Left ventricle myocardium inferior (tissue), 1 donor: ENCODE results near the gene TMEM240. TPM values are rescaled to one million over a fixed set of nuclear protein-coding genes. Genes with fewer than 3 reads are reported as not detected.
A peak's percentile ranks its signal among the peaks of the same experiment; 100 is the strongest.
"Not testable (repeated sequence)": the region's sequence is repeated elsewhere in the genome, so short reads cannot be mapped to it uniquely, and the experiment has no call there.

Source experiments
- DNase-seq: peaks from one replicate; pipeline ENCODE4 v3.0.0-alpha.2; 2020
- H3K27ac ChIP-seq: fragments of 200-600 bp; replicated peaks from 2 replicates; pipeline ENCODE4 v1.8.0; 2021
- H3K27me3 ChIP-seq: fragments of 200-600 bp; 2 replicates; pipeline ENCODE4 v1.8.0; 2021; ENCODE audit warnings: low read depth
- H3K36me3 ChIP-seq: fragments of 200-600 bp; 2 replicates; pipeline ENCODE4 v1.8.0; 2021
- H3K4me1 ChIP-seq: fragments of 200-600 bp; 2 replicates; pipeline ENCODE4 v1.8.0; 2021
- H3K4me3 ChIP-seq: fragments of 200-600 bp; 2 replicates; pipeline ENCODE4 v1.8.0; 2021; ENCODE audit warnings: mild to moderate bottlenecking, moderate library complexity
- H3K9me3 ChIP-seq: fragments of 200-600 bp; replicated peaks from 2 replicates; pipeline ENCODE4 v1.8.0; 2021
- CTCF ChIP-seq: fragments of 200-600 bp; IDR thresholded peaks from 2 replicates; pipeline ENCODE4 v1.8.0; 2021; ENCODE audit warnings: antibody characterized with exemption, mild to moderate bottlenecking, borderline replicate concordance
- intact Hi-C: fragments of 100-400 bp; cut with micrococcal nuclease; formaldehyde crosslinking; loops from one replicate; pipeline ENCODE4 v1.11.0; 2022
- total RNA-seq: library from RNA; stranded (reverse); fragmentation: NEBNext Ultra II Directional; extraction: Animal tissue kit (Norgen Biotek cat#: 25700); gene quantifications from one replicate; pipeline ENCODE4 v1.2.1, GENCODE V29; 2021
- donor health status: DM: no; HTN: yes; CAD: no; lungs with severe emphysema.

Gene TMEM240
- total RNA-seq, 1 donor from 2014 or later, result 7.2 TPM

- Histone ChIP-seq H3K4me1 (no peaks in the 10 kb centered on the region), H3K4me3 (no peak overlapping the region), H3K9me3 (no peaks in the 10 kb centered on the region), H3K27ac (no peak overlapping the region), H3K27me3 (no peaks in the 10 kb centered on the region), H3K36me3 (peaks cover 61% of the 10 kb centered on the region)
- no peak for TF ChIP-seq CTCF
- no peak for DNase-seq
- intact Hi-C loops, result no loop called here
Observed at GRCh38 chr1:1521331-1521730, 19.1 kb downstream of the TMEM240 start.

- H3K4me3 ChIP-seq, H3K27me3 ChIP-seq, H3K27ac ChIP-seq, H3K4me1 ChIP-seq, DNase-seq, intact Hi-C loops, H3K9me3 ChIP-seq: not testable (repeated sequence)
- peaks cover 50% of the 10 kb centered on the region for H3K36me3 ChIP-seq
Observed at GRCh38 chr1:1519805-1520505, 20.5 kb downstream of the TMEM240 start.

- H3K9me3 ChIP-seq, H3K27me3 ChIP-seq, DNase-seq, H3K4me3 ChIP-seq, intact Hi-C loops, H3K4me1 ChIP-seq, H3K27ac ChIP-seq: not testable (repeated sequence)
- peaks cover 46% of the 10 kb centered on the region for H3K36me3 ChIP-seq
Observed at GRCh38 chr1:1518621-1519007, 21.8 kb downstream of the TMEM240 start.

- intact Hi-C loops, result no loop called here
- Histone ChIP-seq H3K4me3 (no peak overlapping the region), H3K9me3 (no peaks in the 10 kb centered on the region), H3K4me1 (peaks cover 3% of the 10 kb centered on the region), H3K27ac (no peak overlapping the region), H3K36me3 (peaks cover 42% of the 10 kb centered on the region), H3K27me3 (no peaks in the 10 kb centered on the region)
- TF ChIP-seq CTCF, result no peak
- DNase-seq, result no peak
Observed at GRCh38 chr1:1517973-1518620, 22.3 kb downstream of the TMEM240 start.

- H3K36me3 ChIP-seq, result peaks cover 33% of the 10 kb centered on the region
- DNase-seq, intact Hi-C loops, H3K27ac ChIP-seq, H3K4me3 ChIP-seq, H3K27me3 ChIP-seq, H3K9me3 ChIP-seq, H3K4me1 ChIP-seq: not testable (repeated sequence)
Observed at GRCh38 chr1:1516923-1517322, 23.5 kb downstream of the TMEM240 start.

- H3K27me3 ChIP-seq, intact Hi-C loops: not testable (repeated sequence)
- peaks cover 21% of the 10 kb centered on the region for H3K4me1 ChIP-seq
Observed at GRCh38 chr1:1514376-1514775, 26.0 kb downstream of the TMEM240 start.

GRCh38 chr1:1513675-1514074 lies 26.7 kb downstream of the TMEM240 start:
- H3K36me3 ChIP-seq, result peaks cover 13% of the 10 kb centered on the region
- peaks cover 25% of the 10 kb centered on the region for H3K4me1 ChIP-seq
- H3K27ac ChIP-seq, DNase-seq, H3K27me3 ChIP-seq, intact Hi-C loops, H3K4me3 ChIP-seq, H3K9me3 ChIP-seq: not testable (repeated sequence)

More at GRCh38 chr1:1514376-1514775, 26.0 kb downstream of the TMEM240 start:
- DNase-seq, H3K27ac ChIP-seq, H3K9me3 ChIP-seq, H3K4me3 ChIP-seq: not testable (repeated sequence)
- H3K36me3 ChIP-seq, result peaks cover 13% of the 10 kb centered on the region

GRCh38 chr1:1512425-1512824 lies 28.0 kb downstream of the TMEM240 start:
- Histone ChIP-seq H3K27ac (peak overlapping the region; percentile 95), H3K4me3 (peak overlapping the region; percentile 86), H3K4me1 (peaks cover 25% of the 10 kb centered on the region)
- H3K36me3 ChIP-seq, intact Hi-C loops, H3K9me3 ChIP-seq, DNase-seq, H3K27me3 ChIP-seq: not testable (repeated sequence)
